Measurements from ENCODE around the gene CHAC1. TPM values are rescaled to one million over a fixed set of nuclear protein-coding genes. Genes with fewer than 3 reads are reported as not detected.

Gene CHAC1
- total RNA-seq, 2 donors from 2014 or later, result 0.18 to 2.7 TPM

- no peak overlapping the region for H3K27ac ChIP-seq
- no peaks in the 10 kb centered on the region for H3K27me3 ChIP-seq (replicated peaks; ENCODE audit: insufficient read depth)
- H3K9me3 ChIP-seq, result no peaks in the 10 kb centered on the region
- TF ChIP-seq POLR2A (IDR thresholded peaks at IDR 0.05), result no peak
- H3K36me3 ChIP-seq, result no peaks in the 10 kb centered on the region
- intact Hi-C loops (cut with DNase I), result no loop called here
- 97% methylated on average over 12 of the region's 12 CpGs for WGBS
- H3K4me3 ChIP-seq, result no peak overlapping the region
- no peak for DNase-seq (ENCODE audit: low spot score)
- no peaks in the 10 kb centered on the region for H3K4me1 ChIP-seq (replicated peaks)
Measured at GRCh38 chr15:40914013-40914412, 39.3 kb upstream of the CHAC1 start.

- DNase-seq (ENCODE audit: low spot score), result no peak
- H3K36me3 ChIP-seq, result no peaks in the 10 kb centered on the region
- no peak overlapping the region for H3K4me3 ChIP-seq
- TF ChIP-seq POLR2AphosphoS5 (IDR thresholded peaks at IDR 0.05) (no peak), CTCF (IDR thresholded peaks at IDR 0.05) (no peak), POLR2A (IDR thresholded peaks at IDR 0.05) (no peak)
- H3K4me1 ChIP-seq (replicated peaks), result no peaks in the 10 kb centered on the region
- intact Hi-C loops (cut with DNase I), result no loop called here
- no peak overlapping the region for H3K27ac ChIP-seq
- H3K27me3 ChIP-seq (replicated peaks; ENCODE audit: insufficient read depth), result no peaks in the 10 kb centered on the region
- H3K9me3 ChIP-seq, result no peaks in the 10 kb centered on the region
- 78% methylated on average over 8 of the region's 8 CpGs for WGBS
Measured at GRCh38 chr15:40914486-40914885, 38.8 kb upstream of the CHAC1 start.

- H3K4me1 ChIP-seq (replicated peaks), result no peaks in the 10 kb centered on the region
- DNase-seq (ENCODE audit: low spot score), result no peak
- WGBS, result 91% methylated on average over 12 of the region's 12 CpGs
- TF ChIP-seq CTCF (IDR thresholded peaks at IDR 0.05), result no peak
- no peak for TF ChIP-seq POLR2A (IDR thresholded peaks at IDR 0.05)
- no peak for TF ChIP-seq POLR2AphosphoS5 (IDR thresholded peaks at IDR 0.05)
- no peaks in the 10 kb centered on the region for H3K36me3 ChIP-seq
- H3K9me3 ChIP-seq, result no peaks in the 10 kb centered on the region
- no peaks in the 10 kb centered on the region for H3K27me3 ChIP-seq (replicated peaks; ENCODE audit: insufficient read depth)
- H3K4me3 ChIP-seq, result no peak overlapping the region
- intact Hi-C loops (cut with DNase I), result no loop called here
- H3K27ac ChIP-seq, result no peak overlapping the region
Measured at GRCh38 chr15:40915116-40915661, 38.1 kb upstream of the CHAC1 start.

GRCh38 chr15:40915679-40916078, 37.6 kb upstream of the CHAC1 start:
- WGBS, result 78% methylated on average over 5 of the region's 6 CpGs
- DNase-seq (ENCODE audit: low spot score), result no peak
- Histone ChIP-seq H3K4me1 (replicated peaks) (no peaks in the 10 kb centered on the region), H3K36me3 (no peaks in the 10 kb centered on the region), H3K27me3 (replicated peaks; ENCODE audit: insufficient read depth) (no peaks in the 10 kb centered on the region), H3K4me3 (no peak overlapping the region), H3K9me3 (no peaks in the 10 kb centered on the region), H3K27ac (no peak overlapping the region)
- TF ChIP-seq CTCF (IDR thresholded peaks at IDR 0.05) (no peak), POLR2A (IDR thresholded peaks at IDR 0.05) (no peak), POLR2AphosphoS5 (IDR thresholded peaks at IDR 0.05) (no peak)
- intact Hi-C loops (cut with DNase I), result no loop called here

GRCh38 chr15:40917585-40917984, 35.7 kb upstream of the CHAC1 start:
- Histone ChIP-seq H3K4me3 (no peak overlapping the region), H3K9me3 (no peaks in the 10 kb centered on the region), H3K4me1 (replicated peaks) (no peaks in the 10 kb centered on the region), H3K27ac (no peak overlapping the region), H3K27me3 (replicated peaks; ENCODE audit: insufficient read depth) (no peaks in the 10 kb centered on the region), H3K36me3 (no peaks in the 10 kb centered on the region)
- intact Hi-C loops (cut with DNase I), result no loop called here
- TF ChIP-seq POLR2AphosphoS5 (IDR thresholded peaks at IDR 0.05) (no peak), POLR2A (IDR thresholded peaks at IDR 0.05) (no peak), CTCF (IDR thresholded peaks at IDR 0.05) (no peak)
- DNase-seq (ENCODE audit: low spot score), result no peak
- WGBS, result 71% methylated on average over 11 of the region's 11 CpGs
